Nephron (organoid): ENCODE data around the gene NEDD4L.

Experiments
- H3K27ac Mint-ChIP-seq, 3 experiments: 2 replicates each; pipeline ENCODE4 v1.8.0; 2020; ENCODE audit warnings: mixed read lengths in 3 of 3, mild to moderate bottlenecking in 2 of 3, moderate library complexity in 1 of 3
- H3K27me3 Mint-ChIP-seq: 2 replicates; pipeline ENCODE4 v1.8.0; 2021; ENCODE audit warnings: low read depth, mild to moderate bottlenecking, moderate library complexity, mixed read lengths
- H3K36me3 Mint-ChIP-seq: 2 replicates; pipeline ENCODE4 v1.8.0; 2020; ENCODE audit warnings: low read depth, mixed read lengths
- H3K4me1 Mint-ChIP-seq: 2 replicates; pipeline ENCODE4 v1.8.0; 2020; ENCODE audit warnings: mixed read lengths
- H3K4me3 Mint-ChIP-seq, 3 experiments: 2 replicates each; pipeline ENCODE4 v1.8.0; 2020; ENCODE audit warnings: mild to moderate bottlenecking in 3 of 3, mixed read lengths in 3 of 3, moderate library complexity in 2 of 3
- H3K9me3 Mint-ChIP-seq: 2 replicates; pipeline ENCODE4 v1.8.0; 2020; ENCODE audit warnings: mixed read lengths
- TF ChIP-seq, protein P1 (sequence below), 3 experiments: fragments of 200-600 bp; sonication (generic); IDR thresholded peaks; one replicate each; pipeline ENCODE4 v1.5.0; 2021; ENCODE audit warnings: antibody characterized with exemption in 3 of 3; ENCODE audit not compliant: unreplicated experiment in 3 of 3

The NEDD4L gene

GRCh38 chr18:58005011-58005410, 39.0 kb upstream of the NEDD4L start:
- Mint-ChIP-seq H3K4me1 (no peaks in the 10 kb centered on the region), H3K4me3 (no peak overlapping the region), H3K36me3 (no peaks in the 10 kb centered on the region), H3K27me3 (no peaks in the 10 kb centered on the region), H3K27ac (no peak overlapping the region), H3K9me3 (no peaks in the 10 kb centered on the region)
- TF ChIP-seq, protein P1, sequence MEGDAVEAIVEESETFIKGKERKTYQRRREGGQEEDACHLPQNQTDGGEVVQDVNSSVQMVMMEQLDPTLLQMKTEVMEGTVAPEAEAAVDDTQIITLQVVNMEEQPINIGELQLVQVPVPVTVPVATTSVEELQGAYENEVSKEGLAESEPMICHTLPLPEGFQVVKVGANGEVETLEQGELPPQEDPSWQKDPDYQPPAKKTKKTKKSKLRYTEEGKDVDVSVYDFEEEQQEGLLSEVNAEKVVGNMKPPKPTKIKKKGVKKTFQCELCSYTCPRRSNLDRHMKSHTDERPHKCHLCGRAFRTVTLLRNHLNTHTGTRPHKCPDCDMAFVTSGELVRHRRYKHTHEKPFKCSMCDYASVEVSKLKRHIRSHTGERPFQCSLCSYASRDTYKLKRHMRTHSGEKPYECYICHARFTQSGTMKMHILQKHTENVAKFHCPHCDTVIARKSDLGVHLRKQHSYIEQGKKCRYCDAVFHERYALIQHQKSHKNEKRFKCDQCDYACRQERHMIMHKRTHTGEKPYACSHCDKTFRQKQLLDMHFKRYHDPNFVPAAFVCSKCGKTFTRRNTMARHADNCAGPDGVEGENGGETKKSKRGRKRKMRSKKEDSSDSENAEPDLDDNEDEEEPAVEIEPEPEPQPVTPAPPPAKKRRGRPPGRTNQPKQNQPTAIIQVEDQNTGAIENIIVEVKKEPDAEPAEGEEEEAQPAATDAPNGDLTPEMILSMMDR (IDR thresholded peaks at IDR 0.05; ENCODE audit: unreplicated experiment in 3 of 3), result no peak

DNA sequence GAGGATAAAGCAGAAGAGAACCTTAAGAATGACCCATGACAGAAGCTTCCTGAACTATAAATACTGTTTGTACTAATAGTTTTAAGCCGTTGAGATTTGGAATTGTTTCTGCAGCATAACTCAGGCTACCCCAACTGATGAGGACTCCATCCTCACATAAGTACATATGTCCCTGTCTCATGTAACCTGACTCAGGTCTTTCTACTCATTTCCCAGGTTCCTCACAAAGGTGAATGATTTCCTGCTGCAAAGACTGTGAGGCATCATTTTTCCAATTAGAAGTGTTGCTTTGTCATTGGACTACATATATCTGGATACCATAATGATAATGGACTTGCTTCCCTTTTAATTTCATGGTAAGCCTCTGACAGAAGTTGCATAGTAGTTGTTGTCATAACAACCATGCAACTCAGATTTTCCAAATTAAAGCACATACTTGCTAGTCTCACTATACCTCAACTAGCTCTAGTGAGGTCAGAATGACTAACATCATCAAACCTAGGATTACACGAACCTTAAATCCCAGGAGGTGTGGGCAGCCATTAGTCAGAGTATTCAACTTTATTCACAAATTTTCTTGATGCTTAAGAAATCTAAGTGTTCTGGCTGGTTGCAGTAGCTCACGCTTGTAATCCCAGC, 38.0 kb upstream of the NEDD4L start:
- TF ChIP-seq, protein P1 (IDR thresholded peaks at IDR 0.05; ENCODE audit: unreplicated experiment in 3 of 3), result no peak
- no peak overlapping the region for H3K4me3 Mint-ChIP-seq
- H3K27me3 Mint-ChIP-seq, result peaks cover under 1% of the 10 kb centered on the region
- no peaks in the 10 kb centered on the region for H3K9me3 Mint-ChIP-seq
- no peak overlapping the region for H3K27ac Mint-ChIP-seq
- no peaks in the 10 kb centered on the region for H3K4me1 Mint-ChIP-seq
- no peaks in the 10 kb centered on the region for H3K36me3 Mint-ChIP-seq

- Mint-ChIP-seq H3K9me3 (no peaks in the 10 kb centered on the region), H3K4me3 (no peak overlapping the region), H3K27me3 (peaks cover 4% of the 10 kb centered on the region), H3K27ac (no peak overlapping the region), H3K36me3 (no peaks in the 10 kb centered on the region), H3K4me1 (no peaks in the 10 kb centered on the region)
- TF ChIP-seq, protein P1 (IDR thresholded peaks at IDR 0.05; ENCODE audit: unreplicated experiment in 3 of 3), result no peak
Observed at GRCh38 chr18:58009166-58009565, 34.9 kb upstream of the NEDD4L start.

DNA sequence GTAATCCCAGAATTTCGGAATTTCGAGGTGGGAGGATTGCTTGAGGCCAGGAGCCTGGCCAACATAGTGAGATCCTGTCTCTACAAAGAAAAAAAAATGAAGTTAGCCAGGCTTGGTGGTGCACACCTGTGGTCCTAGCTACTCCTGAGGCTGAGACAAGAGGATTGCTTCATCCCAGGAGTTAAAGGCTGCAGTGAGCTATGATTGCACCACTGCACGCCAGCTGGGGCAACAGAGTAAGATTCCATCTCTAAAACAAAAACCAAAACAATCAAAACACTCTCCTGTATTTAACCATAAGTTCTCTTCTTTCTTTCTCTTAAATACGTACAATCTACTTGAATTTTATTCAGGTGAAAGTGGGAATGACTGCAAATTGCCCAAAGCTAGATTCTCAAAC, 33.8 kb upstream of the NEDD4L start:
- Mint-ChIP-seq H3K27ac (no peak overlapping the region), H3K36me3 (no peaks in the 10 kb centered on the region), H3K4me1 (no peaks in the 10 kb centered on the region), H3K9me3 (peaks cover 2% of the 10 kb centered on the region), H3K4me3 (no peak overlapping the region), H3K27me3 (peaks cover 4% of the 10 kb centered on the region)
- TF ChIP-seq, protein P1 (IDR thresholded peaks at IDR 0.05; ENCODE audit: unreplicated experiment in 3 of 3), result no peak

- Mint-ChIP-seq H3K4me1 (no peaks in the 10 kb centered on the region), H3K9me3 (peaks cover 17% of the 10 kb centered on the region), H3K4me3 (no peak overlapping the region), H3K36me3 (peaks cover 7% of the 10 kb centered on the region), H3K27ac (peak overlapping the region in 1 of 3 experiments; percentile 42), H3K27me3 (peaks cover 4% of the 10 kb centered on the region)
- TF ChIP-seq, protein P1 (IDR thresholded peaks at IDR 0.05; ENCODE audit: unreplicated experiment in 3 of 3), result no peak
Observed at GRCh38 chr18:58012356-58012755, 31.7 kb upstream of the NEDD4L start.
